Spleen (tissue), 7 donors: ENCODE results near the gene JAKMIP3.

Experiments
- POLR2A ChIP-seq, 3 donors: fragments of 450-650 bp; IDR thresholded peaks; one replicate each; pipeline ENCODE4 v1.5.1; 2017; ENCODE audit warnings: antibody characterized with exemption in 3 of 3, mild to moderate bottlenecking in 1 of 3
- TF ChIP-seq, protein P1 (sequence below), 11 experiments: fragments of 200-600 bp in 7 of 11; fragments of 450-650 bp in 4 of 11; sonication (generic) in 4 of 11; IDR thresholded peaks in 8 of 11; conservative IDR thresholded peaks in 3 of 11; 1 replicate in 7 of 11; 2 replicates in 4 of 11; pipeline versions ENCODE4 v1.4.0 to v1.8.0; 2016 to 2021; ENCODE audit warnings: antibody characterized with exemption in 11 of 11, inconsistent platforms in 4 of 11, mild to moderate bottlenecking in 1 of 11
- donor health status: DM: no; HTN: no; CAD: no; lungs with moderate emphysema.
- donor health status: DM: no; HTN: no; CAD: no.
- donor health status: DM: no; HTN: no; CAD: no.

DNA sequence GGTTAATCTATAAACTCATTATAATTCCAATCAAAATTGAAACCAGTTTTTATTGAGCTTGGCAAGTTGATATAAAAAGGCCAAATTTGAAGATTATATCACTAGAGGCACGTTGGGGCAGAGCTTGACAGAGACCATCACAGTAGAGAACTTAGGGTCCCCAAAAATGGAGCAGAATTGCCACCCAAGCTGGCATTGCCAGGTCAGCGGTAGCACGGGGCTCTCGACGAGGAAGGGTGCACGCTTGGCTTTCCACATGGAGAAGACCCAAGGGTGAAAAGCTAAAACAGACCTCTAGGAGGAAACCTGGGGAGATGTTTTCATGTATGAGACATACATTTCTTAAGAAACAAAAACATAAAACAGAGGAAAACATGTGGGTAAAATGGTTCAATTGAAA is 4.3 kb upstream of the JAKMIP3 start:
- TF ChIP-seq, protein P1, sequence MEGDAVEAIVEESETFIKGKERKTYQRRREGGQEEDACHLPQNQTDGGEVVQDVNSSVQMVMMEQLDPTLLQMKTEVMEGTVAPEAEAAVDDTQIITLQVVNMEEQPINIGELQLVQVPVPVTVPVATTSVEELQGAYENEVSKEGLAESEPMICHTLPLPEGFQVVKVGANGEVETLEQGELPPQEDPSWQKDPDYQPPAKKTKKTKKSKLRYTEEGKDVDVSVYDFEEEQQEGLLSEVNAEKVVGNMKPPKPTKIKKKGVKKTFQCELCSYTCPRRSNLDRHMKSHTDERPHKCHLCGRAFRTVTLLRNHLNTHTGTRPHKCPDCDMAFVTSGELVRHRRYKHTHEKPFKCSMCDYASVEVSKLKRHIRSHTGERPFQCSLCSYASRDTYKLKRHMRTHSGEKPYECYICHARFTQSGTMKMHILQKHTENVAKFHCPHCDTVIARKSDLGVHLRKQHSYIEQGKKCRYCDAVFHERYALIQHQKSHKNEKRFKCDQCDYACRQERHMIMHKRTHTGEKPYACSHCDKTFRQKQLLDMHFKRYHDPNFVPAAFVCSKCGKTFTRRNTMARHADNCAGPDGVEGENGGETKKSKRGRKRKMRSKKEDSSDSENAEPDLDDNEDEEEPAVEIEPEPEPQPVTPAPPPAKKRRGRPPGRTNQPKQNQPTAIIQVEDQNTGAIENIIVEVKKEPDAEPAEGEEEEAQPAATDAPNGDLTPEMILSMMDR (IDR thresholded peaks at IDR 0.05 in 8 of 11, conservative IDR thresholded peaks at IDR 0.05 in 3 of 11), result no peak
- TF ChIP-seq POLR2A (IDR thresholded peaks at IDR 0.05), result no peak
